Measurements from ENCODE around the gene LRP5. TPM values are rescaled to one million over a fixed set of nuclear protein-coding genes. Genes with fewer than 3 reads are reported as not detected.

LRP5 gene
- total and polyA plus RNA-seq, 2 experiments from 2014 or later = 26.9 to 51.1 TPM

GRCh38 chr11:68367252-68367651 is 54.9 kb downstream of the LRP5 start:
- Histone ChIP-seq H3F3A (replicated peaks; ENCODE audit: low read depth) (no peaks in the 10 kb centered on the region), H3K4me3 (no peak overlapping the region), H3K9me2 (ENCODE audit: insufficient read depth) (no peaks in the 10 kb centered on the region), H2AFZ (no peak overlapping the region), H3K27me3 (ENCODE audit: insufficient read depth) (no peaks in the 10 kb centered on the region), H3K27ac (ENCODE audit: low read depth) (no peak overlapping the region), H4K20me1 (replicated peaks; ENCODE audit: insufficient read depth) (no peaks in the 10 kb centered on the region), H3K4me1 (ENCODE audit: insufficient read depth) (no peaks in the 10 kb centered on the region), H3K79me2 (replicated peaks; ENCODE audit: insufficient read depth) (no peaks in the 10 kb centered on the region), H3K36me3 (ENCODE audit: insufficient read depth) (no peaks in the 10 kb centered on the region), H3K4me2 (no peak overlapping the region)
- TF ChIP-seq EZH2phosphoT487 (IDR thresholded peaks at IDR 0.05; ENCODE audit: unreplicated experiment) (no peak), ZNF114 (CRISPR knock-in tag; IDR thresholded peaks at IDR 0.05) (no peak), STAT1 (IDR thresholded peaks at IDR 0.05; ENCODE audit: unreplicated experiment) (no peak), ETS1 (IDR thresholded peaks at IDR 0.05) (no peak), ZNF462 (CRISPR knock-in tag; IDR thresholded peaks at IDR 0.05) (no peak), POLR2AphosphoS5 (IDR thresholded peaks at IDR 0.05; ENCODE audit: low read depth) (no peak), EZH2 (IDR thresholded peaks at IDR 0.05; ENCODE audit: low read depth, unreplicated experiment) (no peak), CREB1 (CRISPR knock-in tag; IDR thresholded peaks at IDR 0.05; ENCODE audit: low read depth) (no peak), CTCF (conservative IDR thresholded peaks at IDR 0.05; ENCODE audit: low read depth in 2 of 2) (no peak), JUNB (IDR thresholded peaks at IDR 0.05; ENCODE audit: unreplicated experiment) (no peak), ZNF331 (CRISPR knock-in tag; IDR thresholded peaks at IDR 0.05; ENCODE audit: low read depth) (no peak), NANOG (IDR thresholded peaks at IDR 0.05; ENCODE audit: borderline replicate concordance) (no peak), REST (IDR thresholded peaks at IDR 0.05; ENCODE audit: unreplicated experiment) (no peak)
- no peaks in the 10 kb centered on the region; the same call in 2 of the 3 replicates for H3K9me3 Mint-ChIP-seq
- H3K4me3 Mint-ChIP-seq = no peak overlapping the region
- peaks cover 12% of the 10 kb centered on the region for H3K27me3 Mint-ChIP-seq (ENCODE audit: insufficient read depth, low read depth, poor library complexity)
- ATAC-seq (no peak), DNase-seq (ENCODE audit: low spot score) (no peak)
- no peaks in the 10 kb centered on the region; the same call in 2 of the 3 replicates for H3K4me1 Mint-ChIP-seq
- H3K36me3 Mint-ChIP-seq (ENCODE audit: low read depth) = peaks cover 38% of the 10 kb centered on the region
- H3K27ac Mint-ChIP-seq = no peak overlapping the region
